CD14-positive monocyte (primary cell): ENCODE measurements around the gene SIX3. TPM values are rescaled to one million over a fixed set of nuclear protein-coding genes. Genes with fewer than 3 reads are reported as not detected.

ENCODE experiments used
- DNase-seq, 3 donors: peaks; one replicate each; pipeline ENCODE4 v3.0.0-alpha.2; 2011 to 2022
- H2AFZ ChIP-seq: 2 replicates; pipeline ENCODE4 v1.6.0; 2012; ENCODE audit warnings: mild to moderate bottlenecking, low read depth, low read length, inconsistent platforms; ENCODE audit not compliant: insufficient read depth, poor library complexity, severe bottlenecking
- H3K27ac ChIP-seq, 2 donors: 1 replicate in 1 of 2; 2 replicates in 1 of 2; pipeline ENCODE4 v1.5.1; 2012 to 2013; ENCODE audit warnings: low read length in 2 of 2, control low read depth in 1 of 2, inconsistent platforms in 1 of 2, low read depth in 1 of 2, mild to moderate bottlenecking in 1 of 2
- H3K27me3 ChIP-seq, 2 donors: one replicate each; pipeline versions ENCODE4 v1.6.0 to v1.6.1; 2011 to 2013; ENCODE audit warnings: low read length in 2 of 2; ENCODE audit not compliant: control insufficient read depth in 2 of 2, insufficient read depth in 2 of 2
- H3K36me3 ChIP-seq, 2 donors: replicated peaks in 1 of 2; 1 replicate in 1 of 2; 2 replicates in 1 of 2; pipeline versions ENCODE4 v1.5.1 to v1.6.1; 2012 to 2013; ENCODE audit warnings: low read length in 2 of 2, control low read depth in 1 of 2, inconsistent platforms in 1 of 2, mild to moderate bottlenecking in 1 of 2; ENCODE audit not compliant: insufficient read depth in 2 of 2, control insufficient read depth in 1 of 2
- H3K4me1 ChIP-seq, 2 donors: 1 replicate in 1 of 2; 2 replicates in 1 of 2; pipeline versions ENCODE4 v1.5.1 to v1.6.1; 2012 to 2013; ENCODE audit warnings: low read length in 2 of 2, control low read depth in 1 of 2, inconsistent platforms in 1 of 2, mild to moderate bottlenecking in 1 of 2, moderate library complexity in 1 of 2; ENCODE audit not compliant: insufficient read depth in 2 of 2, control insufficient read depth in 1 of 2
- H3K4me2 ChIP-seq: replicated peaks from 2 replicates; pipeline ENCODE3; 2012; ENCODE audit warnings: low read length, moderate library complexity, mild to moderate bottlenecking; ENCODE audit not compliant: poor library complexity, severe bottlenecking; ENCODE audit errors: extremely low read depth
- H3K4me3 ChIP-seq, 3 experiments: fragments of 200-600 bp in 1 of 3; sonication (generic) in 1 of 3; replicated peaks in 1 of 3; 1 replicate in 2 of 3; 2 replicates in 1 of 3; pipeline ENCODE4 v1.5.1; 2011 to 2013; ENCODE audit warnings: low read length in 3 of 3, mild to moderate bottlenecking in 3 of 3, control low read depth in 2 of 3, low read depth in 2 of 3, inconsistent platforms in 1 of 3, moderate library complexity in 1 of 3
- H3K79me2 ChIP-seq: 2 replicates; pipeline ENCODE4 v1.6.0; 2012; ENCODE audit warnings: mild to moderate bottlenecking, control low read depth, inconsistent platforms, low read length, moderate library complexity; ENCODE audit not compliant: insufficient read depth
- H3K9ac ChIP-seq: 2 replicates; pipeline ENCODE4 v1.6.0; 2017; ENCODE audit warnings: low read length, mild to moderate bottlenecking; ENCODE audit not compliant: insufficient read depth, poor library complexity, severe bottlenecking
- H3K9me3 ChIP-seq, 2 donors: replicated peaks in 1 of 2; 1 replicate in 1 of 2; 2 replicates in 1 of 2; pipeline versions ENCODE4 v1.5.1 to v1.6.1; 2012 to 2013; ENCODE audit warnings: low read length in 2 of 2, control low read depth in 1 of 2; ENCODE audit not compliant: control insufficient read depth in 1 of 2, insufficient read depth in 1 of 2
- H4K20me1 ChIP-seq: 2 replicates; pipeline ENCODE4 v1.6.0; 2012; ENCODE audit warnings: mild to moderate bottlenecking, low read length, control low read depth, moderate library complexity; ENCODE audit not compliant: insufficient read depth
- H3K27ac Mint-ChIP-seq, 7 donors: one replicate each; pipeline ENCODE4 v1.8.0; 2020; ENCODE audit warnings: mild to moderate bottlenecking in 7 of 7, mixed read lengths in 7 of 7, moderate library complexity in 6 of 7, inconsistent platforms in 2 of 7
- H3K27me3 Mint-ChIP-seq, 3 donors: one replicate each; pipeline ENCODE4 v1.8.0; 2021 to 2022; ENCODE audit warnings: low read depth in 3 of 3, mild to moderate bottlenecking in 3 of 3, mixed read lengths in 3 of 3, moderate library complexity in 3 of 3, inconsistent platforms in 1 of 3
- H3K36me3 Mint-ChIP-seq, 2 donors: one replicate each; pipeline ENCODE4 v1.8.0; 2020; ENCODE audit warnings: mixed read lengths in 2 of 2, inconsistent platforms in 1 of 2, mild to moderate bottlenecking in 1 of 2
- H3K4me1 Mint-ChIP-seq: one replicate; pipeline ENCODE4 v1.8.0; 2020; ENCODE audit warnings: mild to moderate bottlenecking, mixed read lengths
- H3K4me3 Mint-ChIP-seq, 2 donors: one replicate each; pipeline ENCODE4 v1.8.0; 2020; ENCODE audit warnings: mild to moderate bottlenecking in 2 of 2, mixed read lengths in 2 of 2, moderate library complexity in 1 of 2
- H3K9me3 Mint-ChIP-seq, 7 donors: one replicate each; pipeline ENCODE4 v1.8.0; 2020 to 2022; ENCODE audit warnings: mixed read lengths in 7 of 7, mild to moderate bottlenecking in 6 of 7, moderate library complexity in 6 of 7, inconsistent platforms in 2 of 7
- WGBS: methylation state at CpG from one replicate; pipeline ENCODE4 v1.1.5; 2013; ENCODE audit warnings: missing lambda C conversion rate; ENCODE audit not compliant: insufficient coverage; 5-methylcytosine and 5-hydroxymethylcytosine counted together
- intact Hi-C, 2 donors: fragments of 100-400 bp; cut with micrococcal nuclease; formaldehyde crosslinking; loops; one replicate each; pipeline versions ENCODE4 v1.15.0 to v1.15.1; 2023
- polyA plus RNA-seq, 3 donors: library from polyadenylated mRNA; depleted of rRNA in 1 of 3; unstranded in 2 of 3; stranded (reverse) in 1 of 3; fragments of 300-500 nt in 2 of 3; fragments of >200 nt in 1 of 3; fragmentation: Illumina TruSeq in 2 of 3; gene quantifications; 1 replicate in 2 of 3; 2 replicates in 1 of 3; pipeline ENCODE4 v1.2.3, GENCODE V29; 2012 to 2021
- TF ChIP-seq, protein P1 (sequence below): fragments of 200-600 bp; IDR thresholded peaks from one replicate; pipeline ENCODE4 v1.8.0; 2022; ENCODE audit warnings: antibody characterized with exemption, mild to moderate bottlenecking

SIX3 gene
- polyA plus RNA-seq, 3 donors: not detected

DNA sequence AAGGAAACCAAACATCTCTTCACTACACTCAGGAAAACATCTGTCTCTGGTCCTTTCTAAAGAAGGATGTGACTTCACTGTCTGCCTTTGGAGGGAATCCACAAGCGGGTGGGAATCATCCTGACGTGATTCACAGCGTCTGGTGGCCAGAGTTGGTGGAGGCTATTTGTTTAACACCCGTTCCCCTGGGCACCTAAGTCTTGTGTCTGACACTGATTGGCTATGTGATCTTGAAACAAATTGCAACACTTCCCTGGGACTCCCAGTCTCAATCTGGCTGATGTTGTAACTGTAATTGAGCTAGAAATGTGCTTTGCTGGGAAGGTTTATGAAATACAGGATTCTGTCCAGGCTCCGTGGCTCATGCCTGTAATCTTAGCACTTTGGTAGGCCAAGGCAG, 28.8 kb upstream of the SIX3 start:
- Mint-ChIP-seq H3K27ac (no peak overlapping the region), H3K27me3 (peaks cover 16 to 33% (median 32%) of the 10 kb centered on the region in 3 donors), H3K9me3 (peaks cover 15 to 39% (median 27%) of the 10 kb centered on the region in 7 donors), H3K4me3 (no peak overlapping the region), H3K36me3 (no peaks in the 10 kb centered on the region), H3K4me1 (no peaks in the 10 kb centered on the region)
- H3K36me3 ChIP-seq: no peaks in the 10 kb centered on the region
- intact Hi-C loops: no loop called here
- H2AFZ ChIP-seq: no peak overlapping the region
- H3K9ac ChIP-seq: no peak overlapping the region
- TF ChIP-seq, protein P1, sequence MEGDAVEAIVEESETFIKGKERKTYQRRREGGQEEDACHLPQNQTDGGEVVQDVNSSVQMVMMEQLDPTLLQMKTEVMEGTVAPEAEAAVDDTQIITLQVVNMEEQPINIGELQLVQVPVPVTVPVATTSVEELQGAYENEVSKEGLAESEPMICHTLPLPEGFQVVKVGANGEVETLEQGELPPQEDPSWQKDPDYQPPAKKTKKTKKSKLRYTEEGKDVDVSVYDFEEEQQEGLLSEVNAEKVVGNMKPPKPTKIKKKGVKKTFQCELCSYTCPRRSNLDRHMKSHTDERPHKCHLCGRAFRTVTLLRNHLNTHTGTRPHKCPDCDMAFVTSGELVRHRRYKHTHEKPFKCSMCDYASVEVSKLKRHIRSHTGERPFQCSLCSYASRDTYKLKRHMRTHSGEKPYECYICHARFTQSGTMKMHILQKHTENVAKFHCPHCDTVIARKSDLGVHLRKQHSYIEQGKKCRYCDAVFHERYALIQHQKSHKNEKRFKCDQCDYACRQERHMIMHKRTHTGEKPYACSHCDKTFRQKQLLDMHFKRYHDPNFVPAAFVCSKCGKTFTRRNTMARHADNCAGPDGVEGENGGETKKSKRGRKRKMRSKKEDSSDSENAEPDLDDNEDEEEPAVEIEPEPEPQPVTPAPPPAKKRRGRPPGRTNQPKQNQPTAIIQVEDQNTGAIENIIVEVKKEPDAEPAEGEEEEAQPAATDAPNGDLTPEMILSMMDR: no peak
- H3K9me3 ChIP-seq: peaks cover 17 to 24% of the 10 kb centered on the region in 2 donors
- peaks cover 4 to 9% of the 10 kb centered on the region in 2 donors for H3K27me3 ChIP-seq
- no peak overlapping the region for H3K27ac ChIP-seq
- H3K79me2 ChIP-seq: no peaks in the 10 kb centered on the region
- WGBS: 75% methylated on average over 4 of the region's 5 CpGs
- no peaks in the 10 kb centered on the region for H4K20me1 ChIP-seq
- H3K4me2 ChIP-seq: no peak overlapping the region
- H3K4me3 ChIP-seq: no peak overlapping the region
- H3K4me1 ChIP-seq: no peaks in the 10 kb centered on the region
- DNase-seq: no peak

DNA sequence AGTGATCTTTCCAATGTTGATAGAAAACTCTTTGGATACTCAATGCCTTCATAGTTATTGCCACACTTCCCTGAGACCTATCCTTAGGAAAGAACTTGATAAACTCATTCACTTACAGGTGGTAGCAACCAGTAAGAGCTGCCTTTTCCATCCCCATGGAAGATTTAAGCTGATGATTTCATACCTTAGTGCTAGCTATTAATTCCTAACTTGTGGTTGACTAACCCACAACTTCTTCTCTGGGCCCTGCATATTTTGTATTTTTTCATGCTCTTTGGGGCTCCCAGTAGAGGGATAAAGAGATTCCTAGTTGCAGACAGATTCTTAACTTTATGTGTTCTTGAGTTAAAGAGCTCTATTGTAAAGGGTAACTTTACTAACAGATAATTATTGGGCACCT, 25.2 kb upstream of the SIX3 start:
- TF ChIP-seq, protein P1: no peak
- Histone ChIP-seq H2AFZ (no peak overlapping the region), H4K20me1 (no peaks in the 10 kb centered on the region), H3K27me3 (peaks cover 8 to 29% of the 10 kb centered on the region in 2 donors), H3K36me3 (no peaks in the 10 kb centered on the region), H3K4me2 (no peak overlapping the region), H3K9me3 (peaks cover 4 to 12% of the 10 kb centered on the region in 2 donors), H3K27ac (no peak overlapping the region), H3K4me1 (no peaks in the 10 kb centered on the region), H3K9ac (no peak overlapping the region), H3K79me2 (no peaks in the 10 kb centered on the region), H3K4me3 (no peak overlapping the region)
- Mint-ChIP-seq H3K4me1 (no peaks in the 10 kb centered on the region), H3K27me3 (peaks cover 22 to 58% (median 38%) of the 10 kb centered on the region in 3 donors), H3K4me3 (no peak overlapping the region), H3K36me3 (no peaks in the 10 kb centered on the region), H3K27ac (no peak overlapping the region), H3K9me3 (peaks cover 3 to 20% (median 10%) of the 10 kb centered on the region in 7 donors)
- no peak for DNase-seq
- intact Hi-C loops: no loop called here
